GM10847 (cell line): ENCODE results near the gene TSEN54.
A peak's percentile ranks its signal among the peaks of the same experiment; 100 is the strongest.

ENCODE experiments used
- POLR2A ChIP-seq: IDR thresholded peaks from 2 replicates; pipeline ENCODE4 v1.6.1; 2011; ENCODE audit not compliant: insufficient read length; ENCODE audit errors: extremely low read depth

The TSEN54 gene

DNA sequence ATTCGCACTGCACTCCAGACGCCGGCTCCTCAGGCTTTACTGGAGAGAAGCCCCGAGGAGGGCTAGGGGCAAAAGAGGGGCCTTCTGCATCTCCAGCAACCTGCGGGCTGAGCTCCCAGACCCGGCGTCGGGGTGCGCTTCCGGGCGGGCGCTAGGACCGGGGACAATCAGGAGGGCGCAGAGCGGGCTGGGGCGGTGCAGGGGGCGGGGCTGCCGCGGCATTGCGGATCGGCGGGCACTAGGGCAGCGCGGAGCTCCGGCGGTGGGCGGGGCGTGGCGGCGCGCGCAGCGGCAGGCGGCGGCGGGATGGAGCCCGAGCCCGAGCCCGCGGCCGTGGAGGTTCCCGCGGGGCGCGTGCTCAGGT lies at the start of gene TSEN54:
Gene TSEN54 (plus strand): TSS at position 274 of the 364 bp plus-strand sequence. CDS start 33 bp downstream, at position 307.
- peak; percentile 25 for TF ChIP-seq POLR2A

DNA sequence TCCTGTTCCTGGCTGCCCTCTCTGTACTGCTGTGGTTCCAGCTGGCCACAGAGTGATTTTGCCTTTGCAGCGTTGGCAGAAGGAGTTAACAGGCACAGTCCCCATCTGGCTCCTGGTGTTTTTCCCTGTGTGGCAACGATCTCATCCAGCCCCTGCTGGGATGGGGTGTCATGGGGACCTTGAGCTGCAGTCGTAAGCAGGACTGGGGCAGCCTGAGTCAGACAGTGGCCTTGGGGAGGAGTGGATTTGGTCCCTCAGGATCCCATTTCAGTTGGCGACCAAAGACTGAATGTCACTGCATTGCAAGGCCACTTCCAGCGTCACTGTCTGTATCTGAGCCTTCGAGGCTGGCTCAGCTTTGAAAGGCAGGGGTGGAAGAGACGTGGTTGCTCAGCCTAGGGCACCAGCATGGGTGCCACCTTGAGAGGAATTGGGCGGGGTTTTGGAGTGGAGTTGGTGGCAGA lies 48.0 kb upstream of the TSEN54 start:
- TF ChIP-seq POLR2A = no peak

GRCh38 chr17:75468779-75469373 lies 47.5 kb upstream of the TSEN54 start:
- no peak for TF ChIP-seq POLR2A

GRCh38 chr17:75471207-75471606 lies 45.1 kb upstream of the TSEN54 start:
- no peak for TF ChIP-seq POLR2A

DNA sequence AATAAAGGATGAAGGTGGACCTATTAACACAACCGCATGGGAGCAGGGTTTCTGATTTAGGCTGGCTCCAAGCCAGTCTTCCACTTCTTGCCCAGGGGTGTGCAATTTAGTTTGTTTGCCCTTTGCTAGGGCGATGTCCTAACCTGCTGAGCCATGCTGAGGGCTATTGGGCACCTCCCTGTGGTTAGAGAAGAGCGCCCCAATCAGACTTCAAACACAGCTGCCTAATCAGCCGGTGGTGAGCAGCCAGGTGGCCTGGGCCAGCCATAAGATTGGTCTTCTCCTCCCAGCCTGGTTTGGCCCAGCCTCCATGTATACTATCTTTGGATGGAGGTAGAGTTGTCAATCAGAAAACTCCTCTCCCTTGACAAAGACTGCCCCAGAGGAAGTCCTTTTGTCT lies 44.2 kb upstream of the TSEN54 start:
- no peak for TF ChIP-seq POLR2A

- no peak for TF ChIP-seq POLR2A
Observed at GRCh38 chr17:75473246-75473645, 43.1 kb upstream of the TSEN54 start.

DNA sequence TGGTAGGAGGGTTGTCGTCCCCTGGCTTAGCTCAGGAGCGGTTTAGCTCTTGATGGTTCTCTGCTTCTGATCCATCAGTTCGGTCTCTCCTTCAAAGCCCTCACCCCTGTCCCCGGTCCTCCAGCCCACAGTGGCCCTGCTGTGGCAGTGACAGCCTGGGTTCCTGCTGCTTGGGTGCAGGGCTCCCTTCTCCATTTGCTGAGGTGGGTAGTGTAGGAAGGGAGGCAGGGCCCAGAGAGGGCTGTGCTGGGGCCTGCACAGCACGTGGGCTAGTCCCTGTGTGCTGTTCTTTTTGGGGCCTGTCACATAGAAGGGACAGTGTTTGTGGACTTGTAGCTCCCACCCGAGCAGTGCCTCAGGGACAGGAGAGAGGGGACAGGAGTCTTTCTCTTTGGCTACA lies 41.6 kb upstream of the TSEN54 start:
- no peak for TF ChIP-seq POLR2A

DNA sequence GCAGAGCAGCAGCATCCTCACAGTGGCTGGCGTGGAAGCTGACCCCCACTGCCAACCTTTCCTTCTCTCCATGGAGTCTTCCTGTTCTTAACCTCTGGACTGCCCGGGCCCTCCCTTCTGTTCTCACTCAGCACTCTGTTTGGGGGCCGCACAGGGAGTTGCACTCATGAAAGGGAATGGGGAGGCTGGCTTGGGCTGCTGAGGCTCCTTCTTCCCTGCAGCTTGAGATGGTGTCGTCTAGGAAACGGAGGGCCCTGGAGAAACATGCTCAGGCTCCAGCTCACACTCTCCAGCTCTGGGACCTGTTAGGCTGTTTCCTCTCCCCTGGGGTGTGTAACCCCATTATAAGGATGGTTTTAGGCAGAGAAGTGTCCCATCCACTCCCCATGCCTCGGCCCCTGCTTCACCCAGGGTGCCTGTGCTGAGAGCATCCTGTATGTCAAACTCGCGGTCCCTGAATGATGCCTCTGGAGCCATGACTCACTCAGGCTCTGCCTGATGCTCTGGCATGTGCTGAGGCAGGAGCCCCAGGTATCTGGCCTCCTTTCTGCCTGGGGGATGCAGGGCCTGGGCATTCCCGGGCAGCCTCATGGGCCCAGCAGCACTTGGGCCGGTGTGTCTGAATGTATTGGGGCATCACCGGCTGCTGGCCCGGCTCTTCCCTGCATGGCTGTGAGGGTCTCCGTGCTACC lies 41.0 kb upstream of the TSEN54 start:
- no peak for TF ChIP-seq POLR2A

GRCh38 chr17:75475851-75476250 lies 40.5 kb upstream of the TSEN54 start:
- no peak for TF ChIP-seq POLR2A

DNA sequence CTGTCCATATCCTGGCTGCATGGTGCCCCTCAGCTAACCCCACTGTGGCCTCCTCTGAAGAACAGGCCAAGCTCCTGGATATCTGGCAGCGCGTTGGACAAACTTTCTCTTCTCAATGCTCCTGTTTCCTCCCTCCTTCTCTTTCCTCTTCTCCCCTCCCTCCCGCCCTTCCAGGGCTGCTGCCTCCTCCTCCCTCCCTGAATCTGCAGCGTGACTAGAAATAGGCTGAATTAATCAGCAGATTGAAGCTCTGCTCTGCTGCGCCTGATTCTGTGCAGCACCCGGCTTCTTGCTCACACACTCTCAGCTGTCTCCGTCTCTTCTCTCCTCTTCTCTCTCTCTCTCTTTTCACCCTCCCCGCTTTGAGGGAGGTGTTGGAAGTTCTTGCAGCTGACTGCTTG lies 40.1 kb upstream of the TSEN54 start:
- TF ChIP-seq POLR2A = no peak

DNA sequence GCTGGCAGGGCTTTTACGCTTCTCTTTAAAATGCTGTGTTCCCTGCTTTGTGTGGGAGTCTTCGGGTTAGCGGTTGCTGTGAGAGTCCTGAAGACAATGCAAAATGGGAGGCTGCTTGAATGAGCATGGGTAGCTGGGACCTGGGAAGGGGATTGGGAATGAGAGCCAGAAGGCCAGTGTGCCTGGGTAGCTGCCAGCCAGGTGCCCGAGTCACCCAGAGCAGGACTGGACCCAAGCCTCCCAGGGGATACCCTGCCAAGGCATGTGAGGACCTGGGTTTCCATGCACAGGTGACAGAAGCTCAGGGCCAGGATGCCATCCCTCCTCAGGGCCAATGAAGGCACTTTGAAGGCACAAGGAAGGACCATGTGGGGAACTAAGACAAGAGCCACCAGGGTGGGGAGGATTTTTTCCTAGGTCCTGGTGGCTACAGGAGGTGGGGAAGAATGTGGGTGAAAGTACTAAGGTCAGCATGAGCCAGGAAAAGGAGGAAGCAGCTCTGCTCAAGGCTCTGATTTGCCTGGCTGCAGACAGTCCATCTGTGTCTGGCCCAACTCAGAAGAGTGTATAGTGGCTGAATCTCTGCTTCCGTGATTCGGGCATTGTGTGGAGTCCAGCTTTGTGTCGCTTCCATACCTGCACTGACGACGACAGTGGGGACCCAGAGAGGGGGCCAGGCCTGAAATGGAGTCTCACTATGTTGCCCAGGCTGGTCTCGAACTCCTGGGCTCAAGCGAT lies 39.4 kb upstream of the TSEN54 start:
- TF ChIP-seq POLR2A = no peak

DNA sequence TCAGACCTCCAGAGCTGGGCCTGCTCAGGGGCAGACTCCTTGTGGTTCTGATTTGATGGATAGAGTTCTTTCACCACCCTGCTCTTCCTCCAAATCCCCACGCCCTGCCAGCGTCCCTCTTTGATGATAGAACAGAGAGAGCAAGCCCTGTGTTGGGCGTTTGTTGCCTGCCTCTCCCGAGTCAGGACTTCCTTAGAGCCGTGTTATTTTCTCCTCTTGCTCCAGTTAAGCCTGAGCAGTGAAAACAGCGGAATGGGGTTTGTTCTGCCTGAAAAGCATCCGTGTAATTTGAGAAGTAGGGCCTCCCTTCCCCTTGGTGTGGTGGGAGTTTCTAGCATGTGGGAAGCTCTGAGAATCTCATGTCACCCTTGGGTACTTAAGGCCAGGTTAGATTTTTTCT lies 37.8 kb upstream of the TSEN54 start:
- no peak for TF ChIP-seq POLR2A

GRCh38 chr17:75480281-75480680 lies 36.0 kb upstream of the TSEN54 start:
- no peak for TF ChIP-seq POLR2A

DNA sequence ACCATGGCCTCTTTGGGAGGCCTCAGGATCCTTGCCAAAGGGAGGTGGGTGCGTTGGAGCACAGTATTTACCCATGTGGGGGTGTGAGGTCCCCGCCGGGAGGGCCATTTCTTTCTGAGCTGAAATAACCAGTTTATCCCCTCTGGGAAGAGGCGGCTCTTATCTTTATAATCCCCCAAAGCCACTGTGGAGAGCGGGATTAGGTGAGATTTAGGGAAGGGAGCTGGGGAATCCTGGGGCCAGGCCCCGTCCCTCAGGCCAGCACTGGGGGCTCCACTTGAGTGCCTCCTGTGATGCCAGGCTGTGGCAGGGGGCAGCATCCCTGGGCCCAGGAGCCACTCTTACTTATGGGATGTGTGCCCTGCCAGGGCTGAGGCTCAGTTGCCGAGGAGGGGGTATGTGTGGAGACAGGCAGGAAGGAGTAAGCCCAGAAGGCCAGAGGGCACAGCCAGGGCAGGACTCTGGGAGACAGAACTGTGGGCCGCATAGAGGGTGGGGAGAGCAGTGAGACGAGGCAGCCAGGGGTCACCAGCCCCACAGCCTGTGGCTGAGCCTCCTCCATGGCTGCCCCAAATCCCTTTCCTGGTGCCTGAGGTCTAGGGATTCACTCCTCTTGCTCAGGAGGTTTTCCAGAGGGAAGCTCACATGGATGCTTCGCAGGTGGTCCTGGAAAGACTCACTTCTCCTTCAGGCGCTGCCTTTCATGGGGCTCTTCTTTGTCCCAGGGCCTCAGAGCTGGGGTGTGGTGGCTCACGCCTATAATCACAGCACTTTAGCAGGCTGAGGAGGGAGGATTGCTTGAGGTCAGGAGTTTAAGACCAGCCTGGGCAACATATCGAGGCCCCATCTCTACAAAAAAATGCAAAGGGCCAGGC lies 34.9 kb upstream of the TSEN54 start:
- no peak for TF ChIP-seq POLR2A

DNA sequence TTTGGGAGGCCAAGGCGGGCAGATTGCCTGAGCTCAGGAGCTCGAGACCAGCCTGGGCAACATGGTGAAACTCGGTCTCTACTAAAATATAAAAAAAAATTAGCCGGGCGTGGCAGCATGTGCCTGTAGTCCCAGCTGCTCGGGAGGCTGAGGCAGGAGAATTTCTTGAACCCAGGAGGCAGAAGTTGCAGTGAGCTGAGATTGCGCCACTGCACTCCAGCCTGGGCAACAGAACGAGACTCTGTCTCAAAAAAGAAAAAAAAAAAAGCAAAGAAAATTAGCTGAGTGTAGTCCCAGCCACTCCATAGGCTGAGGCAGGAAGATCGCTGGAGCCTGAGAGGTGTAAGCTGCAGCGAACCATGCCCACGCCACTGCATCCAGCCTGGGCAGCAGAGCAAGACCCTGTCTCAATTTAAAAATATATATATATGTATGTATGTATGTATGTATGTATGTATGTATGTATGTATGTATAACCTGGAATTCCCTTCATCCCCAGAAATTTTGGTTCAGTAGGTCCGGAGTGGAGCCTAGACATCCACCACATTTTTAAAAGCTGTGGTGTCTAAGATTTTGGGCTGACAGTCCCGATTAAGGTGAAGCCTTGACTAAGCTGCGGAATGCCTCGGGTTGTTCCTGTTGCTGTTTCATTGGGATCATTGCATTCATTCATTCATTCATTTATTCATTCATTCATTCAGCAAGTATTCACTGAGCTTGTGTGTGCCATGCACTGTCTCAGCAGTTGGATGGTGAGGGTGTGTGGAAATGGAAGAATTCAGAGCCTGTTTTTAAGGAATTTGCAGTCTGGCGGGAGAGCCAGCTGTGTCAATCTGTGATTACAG lies 34.0 kb upstream of the TSEN54 start:
- no peak for TF ChIP-seq POLR2A

- TF ChIP-seq POLR2A = no peak
Observed at GRCh38 chr17:75485688-75486087, 30.6 kb upstream of the TSEN54 start.
